DND-41 (cell line): ENCODE results near the gene AASDH.

ENCODE experiments used
- EZH2 ChIP-seq: IDR thresholded peaks from 3 replicates; pipeline ENCODE4 v1.6.1; 2012; ENCODE audit warnings: borderline replicate concordance, low read depth, mild to moderate bottlenecking, moderate library complexity, low read length, inconsistent platforms; ENCODE audit not compliant: severe bottlenecking
- TF ChIP-seq, protein P1 (sequence below): IDR thresholded peaks from 2 replicates; pipeline ENCODE4 v1.5.1; 2012; ENCODE audit warnings: borderline replicate concordance, low read length, moderate library complexity, mild to moderate bottlenecking; ENCODE audit not compliant: poor library complexity, severe bottlenecking; ENCODE audit errors: extremely low read depth

DNA sequence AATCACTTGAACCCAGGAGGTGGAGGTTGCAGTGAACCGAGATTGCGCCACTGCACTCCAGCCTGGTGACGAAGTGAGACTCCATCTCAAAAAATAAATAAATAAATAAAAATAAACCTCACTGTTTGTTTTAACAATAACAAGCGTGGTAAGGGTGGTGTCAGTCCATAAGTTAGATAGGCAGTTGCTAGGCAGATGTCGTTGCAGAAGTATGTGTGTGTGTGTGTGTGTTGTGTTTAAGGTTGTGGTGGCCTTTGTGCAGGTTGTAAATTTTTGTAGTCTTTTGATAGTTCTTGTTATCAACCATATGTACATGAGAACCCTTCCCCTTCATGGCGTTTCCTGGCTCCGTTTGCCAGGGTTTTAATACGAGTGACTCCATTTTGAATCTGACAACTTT, 4.0 kb upstream of the AASDH start:
- TF ChIP-seq, protein P1, sequence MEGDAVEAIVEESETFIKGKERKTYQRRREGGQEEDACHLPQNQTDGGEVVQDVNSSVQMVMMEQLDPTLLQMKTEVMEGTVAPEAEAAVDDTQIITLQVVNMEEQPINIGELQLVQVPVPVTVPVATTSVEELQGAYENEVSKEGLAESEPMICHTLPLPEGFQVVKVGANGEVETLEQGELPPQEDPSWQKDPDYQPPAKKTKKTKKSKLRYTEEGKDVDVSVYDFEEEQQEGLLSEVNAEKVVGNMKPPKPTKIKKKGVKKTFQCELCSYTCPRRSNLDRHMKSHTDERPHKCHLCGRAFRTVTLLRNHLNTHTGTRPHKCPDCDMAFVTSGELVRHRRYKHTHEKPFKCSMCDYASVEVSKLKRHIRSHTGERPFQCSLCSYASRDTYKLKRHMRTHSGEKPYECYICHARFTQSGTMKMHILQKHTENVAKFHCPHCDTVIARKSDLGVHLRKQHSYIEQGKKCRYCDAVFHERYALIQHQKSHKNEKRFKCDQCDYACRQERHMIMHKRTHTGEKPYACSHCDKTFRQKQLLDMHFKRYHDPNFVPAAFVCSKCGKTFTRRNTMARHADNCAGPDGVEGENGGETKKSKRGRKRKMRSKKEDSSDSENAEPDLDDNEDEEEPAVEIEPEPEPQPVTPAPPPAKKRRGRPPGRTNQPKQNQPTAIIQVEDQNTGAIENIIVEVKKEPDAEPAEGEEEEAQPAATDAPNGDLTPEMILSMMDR, result no peak
- TF ChIP-seq EZH2, result no peak
